Measurements from ENCODE around the gene UBTD1.

DNA sequence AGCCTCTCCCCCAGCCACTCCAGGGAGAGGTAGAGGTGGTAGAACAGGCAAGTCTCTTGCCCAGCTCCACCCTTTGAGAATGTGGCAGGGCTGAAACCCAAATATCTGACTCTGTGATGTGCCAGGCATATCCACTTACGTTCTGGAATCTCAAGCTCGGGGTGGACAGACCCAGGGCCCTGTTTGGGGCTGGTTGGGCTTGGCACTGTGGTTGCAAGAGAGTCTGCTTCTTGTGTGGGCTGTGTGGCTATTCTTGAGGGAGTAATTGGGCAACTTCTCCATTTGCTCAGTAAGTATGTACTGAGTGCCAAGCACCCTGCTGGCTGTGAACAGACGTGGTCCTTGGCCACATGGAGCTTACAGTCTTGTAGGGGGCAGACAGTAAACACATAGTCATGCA is 4.7 kb downstream of the UBTD1 start:
- TF ChIP-seq, protein P1, sequence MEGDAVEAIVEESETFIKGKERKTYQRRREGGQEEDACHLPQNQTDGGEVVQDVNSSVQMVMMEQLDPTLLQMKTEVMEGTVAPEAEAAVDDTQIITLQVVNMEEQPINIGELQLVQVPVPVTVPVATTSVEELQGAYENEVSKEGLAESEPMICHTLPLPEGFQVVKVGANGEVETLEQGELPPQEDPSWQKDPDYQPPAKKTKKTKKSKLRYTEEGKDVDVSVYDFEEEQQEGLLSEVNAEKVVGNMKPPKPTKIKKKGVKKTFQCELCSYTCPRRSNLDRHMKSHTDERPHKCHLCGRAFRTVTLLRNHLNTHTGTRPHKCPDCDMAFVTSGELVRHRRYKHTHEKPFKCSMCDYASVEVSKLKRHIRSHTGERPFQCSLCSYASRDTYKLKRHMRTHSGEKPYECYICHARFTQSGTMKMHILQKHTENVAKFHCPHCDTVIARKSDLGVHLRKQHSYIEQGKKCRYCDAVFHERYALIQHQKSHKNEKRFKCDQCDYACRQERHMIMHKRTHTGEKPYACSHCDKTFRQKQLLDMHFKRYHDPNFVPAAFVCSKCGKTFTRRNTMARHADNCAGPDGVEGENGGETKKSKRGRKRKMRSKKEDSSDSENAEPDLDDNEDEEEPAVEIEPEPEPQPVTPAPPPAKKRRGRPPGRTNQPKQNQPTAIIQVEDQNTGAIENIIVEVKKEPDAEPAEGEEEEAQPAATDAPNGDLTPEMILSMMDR (IDR thresholded peaks at IDR 0.05) = no peak
- TF ChIP-seq POLR2A (IDR thresholded peaks at IDR 0.05) = peak in 1 of 4 donors; percentile 13
- TF ChIP-seq POLR2AphosphoS5 (IDR thresholded peaks at IDR 0.05) = no peak
